HFF-Myc (cell line): ENCODE results near the gene TRRAP.

ENCODE experiments used
- DNase-seq: peaks from one replicate; pipeline ENCODE4 v3.0.0-alpha.2; 2011; ENCODE audit warnings: low read depth; ENCODE audit errors: extremely low read depth
- H3K4me3 ChIP-seq: replicated peaks from 2 replicates; pipeline ENCODE4 v1.5.1; 2011; ENCODE audit warnings: low read depth, mild to moderate bottlenecking, control low read depth, low read length
- TF ChIP-seq, protein P1 (sequence below): IDR thresholded peaks from 2 replicates; pipeline ENCODE4 v1.5.1; 2012; ENCODE audit warnings: mild to moderate bottlenecking, low read depth, low read length, control low read depth; ENCODE audit errors: missing control alignments

The TRRAP gene

DNA sequence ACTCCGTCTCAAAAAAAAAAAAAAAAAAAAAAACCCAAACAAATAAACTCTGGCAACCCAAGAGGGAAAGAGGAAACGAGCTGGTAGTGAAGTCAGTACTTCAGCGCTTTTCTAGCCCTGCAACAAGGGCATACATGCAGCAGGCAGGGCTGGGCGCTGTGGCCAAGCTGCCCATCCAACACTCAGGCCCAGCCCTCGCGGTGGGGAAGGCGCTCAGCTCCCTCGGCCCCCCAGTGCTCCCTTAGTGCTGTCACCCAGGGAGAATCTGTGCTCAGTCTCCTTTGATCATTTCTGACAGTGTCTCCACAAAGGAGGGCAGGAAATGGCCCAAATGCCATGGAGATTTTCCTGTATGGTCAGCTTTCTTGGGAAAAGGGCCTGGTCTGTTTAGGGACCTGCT lies 168.4 kb downstream of the TRRAP start:
- no peak for DNase-seq
- TF ChIP-seq, protein P1, sequence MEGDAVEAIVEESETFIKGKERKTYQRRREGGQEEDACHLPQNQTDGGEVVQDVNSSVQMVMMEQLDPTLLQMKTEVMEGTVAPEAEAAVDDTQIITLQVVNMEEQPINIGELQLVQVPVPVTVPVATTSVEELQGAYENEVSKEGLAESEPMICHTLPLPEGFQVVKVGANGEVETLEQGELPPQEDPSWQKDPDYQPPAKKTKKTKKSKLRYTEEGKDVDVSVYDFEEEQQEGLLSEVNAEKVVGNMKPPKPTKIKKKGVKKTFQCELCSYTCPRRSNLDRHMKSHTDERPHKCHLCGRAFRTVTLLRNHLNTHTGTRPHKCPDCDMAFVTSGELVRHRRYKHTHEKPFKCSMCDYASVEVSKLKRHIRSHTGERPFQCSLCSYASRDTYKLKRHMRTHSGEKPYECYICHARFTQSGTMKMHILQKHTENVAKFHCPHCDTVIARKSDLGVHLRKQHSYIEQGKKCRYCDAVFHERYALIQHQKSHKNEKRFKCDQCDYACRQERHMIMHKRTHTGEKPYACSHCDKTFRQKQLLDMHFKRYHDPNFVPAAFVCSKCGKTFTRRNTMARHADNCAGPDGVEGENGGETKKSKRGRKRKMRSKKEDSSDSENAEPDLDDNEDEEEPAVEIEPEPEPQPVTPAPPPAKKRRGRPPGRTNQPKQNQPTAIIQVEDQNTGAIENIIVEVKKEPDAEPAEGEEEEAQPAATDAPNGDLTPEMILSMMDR: no peak
- H3K4me3 ChIP-seq: no peak overlapping the region

DNA sequence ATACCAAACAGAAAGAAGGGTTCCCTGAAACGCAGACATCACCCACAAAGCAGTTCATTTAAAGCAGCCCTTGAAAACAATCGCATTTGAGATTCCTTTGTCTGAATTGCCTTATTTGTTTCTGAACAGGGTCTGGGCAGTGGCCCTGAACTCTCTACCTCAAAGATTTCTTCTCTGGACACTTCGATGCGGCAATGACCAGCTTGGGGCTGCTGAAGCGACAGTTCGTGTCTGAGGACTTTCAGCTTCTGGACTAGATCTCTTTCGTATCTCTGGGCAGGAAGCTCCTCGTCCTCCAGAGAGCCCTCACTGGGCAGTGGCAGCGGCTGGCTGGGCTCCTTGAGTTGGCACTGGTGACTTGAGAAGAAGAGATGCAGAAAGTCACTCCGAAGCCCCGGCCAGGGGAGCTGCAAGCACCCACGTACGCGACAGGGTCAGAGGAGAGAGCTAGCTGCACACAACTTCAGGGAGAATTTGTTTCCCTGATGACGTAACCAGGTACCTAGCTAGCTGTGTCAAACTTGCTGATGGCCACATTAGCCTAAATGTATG lies 169.3 kb downstream of the TRRAP start:
- TF ChIP-seq, protein P1: no peak

DNA sequence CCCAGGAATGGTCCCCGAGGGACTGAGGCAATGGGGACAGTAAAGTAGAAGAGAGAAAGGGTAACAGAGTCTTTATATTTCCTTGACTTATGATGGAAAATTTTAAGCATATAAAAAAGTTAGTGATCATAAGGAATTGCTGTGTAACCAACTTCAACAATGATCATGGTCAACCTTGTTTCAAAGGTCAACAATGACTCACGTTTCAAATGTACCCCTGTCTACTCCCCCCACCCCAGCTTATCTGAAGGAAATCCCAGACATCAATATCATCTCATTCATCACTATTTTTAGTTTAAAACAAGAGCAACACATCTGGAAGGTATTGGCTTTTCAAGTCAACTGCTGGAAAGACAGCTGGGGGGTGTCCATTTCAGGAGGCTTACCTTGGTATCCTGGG lies 172.6 kb downstream of the TRRAP start:
- no peak overlapping the region for H3K4me3 ChIP-seq
- DNase-seq: no peak
- TF ChIP-seq, protein P1: no peak

More for the DNA sequence above, 169.3 kb downstream of the TRRAP start:
- H3K4me3 ChIP-seq: no peak overlapping the region
- no peak for DNase-seq

DNA sequence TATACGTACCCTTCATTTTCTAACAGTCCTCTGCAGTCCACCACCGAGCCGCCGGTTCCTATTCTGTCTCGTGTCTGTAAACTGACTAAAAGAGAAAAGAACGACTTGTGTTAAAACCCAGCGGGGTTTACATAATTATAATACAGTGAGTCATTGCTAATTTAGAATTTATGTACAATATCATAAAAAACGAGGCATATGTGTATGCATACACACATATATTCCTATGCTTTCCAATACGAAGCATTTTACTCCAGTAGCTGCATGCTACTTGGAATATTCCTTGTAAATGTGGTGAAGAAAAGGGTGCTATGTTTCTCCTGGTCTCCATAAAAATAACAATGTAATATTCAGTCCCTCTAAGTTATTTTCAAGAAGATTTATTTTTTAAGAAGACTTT lies 176.4 kb downstream of the TRRAP start:
- no peak overlapping the region for H3K4me3 ChIP-seq
- no peak for DNase-seq
- TF ChIP-seq, protein P1: no peak

DNA sequence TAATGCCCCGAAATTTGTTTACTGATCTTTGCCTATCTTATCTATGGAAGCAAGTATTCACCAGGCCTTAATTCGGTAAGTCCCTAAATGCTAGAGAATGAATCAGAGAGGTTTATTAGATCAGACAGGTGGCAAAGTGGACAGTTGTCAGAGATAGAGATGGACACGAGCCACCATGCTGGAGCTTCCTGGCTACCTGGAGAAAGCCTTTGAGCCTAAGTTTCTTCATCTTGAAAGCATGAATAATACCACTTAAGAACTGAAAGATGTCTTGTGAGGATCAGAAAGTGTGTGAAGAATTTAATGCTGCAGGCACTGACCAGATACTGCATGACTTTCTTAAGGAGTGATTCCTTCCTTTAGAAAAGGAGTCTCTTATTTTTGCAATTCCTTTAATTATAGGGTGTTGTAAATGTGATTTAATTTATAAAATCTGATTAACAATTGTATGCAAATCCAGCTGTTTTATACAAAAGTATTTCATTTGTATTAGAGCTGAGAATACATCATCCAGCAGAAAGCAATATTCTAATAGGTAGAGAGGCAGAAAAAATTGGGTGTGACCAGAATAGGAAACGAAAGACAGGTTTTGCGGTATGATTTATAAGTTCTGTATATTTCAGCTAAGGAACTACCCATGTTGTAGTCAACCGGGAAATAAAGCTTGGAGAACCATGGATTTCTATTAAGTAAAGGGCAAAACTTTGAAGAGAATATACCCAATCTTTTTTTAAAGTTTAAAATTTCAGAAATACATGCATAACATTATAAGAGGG lies 182.9 kb downstream of the TRRAP start:
- no peak for DNase-seq
- TF ChIP-seq, protein P1: no peak
- H3K4me3 ChIP-seq: no peak overlapping the region
